ENCODE data around the gene TNFSF11.

Gene TNFSF11

DNA sequence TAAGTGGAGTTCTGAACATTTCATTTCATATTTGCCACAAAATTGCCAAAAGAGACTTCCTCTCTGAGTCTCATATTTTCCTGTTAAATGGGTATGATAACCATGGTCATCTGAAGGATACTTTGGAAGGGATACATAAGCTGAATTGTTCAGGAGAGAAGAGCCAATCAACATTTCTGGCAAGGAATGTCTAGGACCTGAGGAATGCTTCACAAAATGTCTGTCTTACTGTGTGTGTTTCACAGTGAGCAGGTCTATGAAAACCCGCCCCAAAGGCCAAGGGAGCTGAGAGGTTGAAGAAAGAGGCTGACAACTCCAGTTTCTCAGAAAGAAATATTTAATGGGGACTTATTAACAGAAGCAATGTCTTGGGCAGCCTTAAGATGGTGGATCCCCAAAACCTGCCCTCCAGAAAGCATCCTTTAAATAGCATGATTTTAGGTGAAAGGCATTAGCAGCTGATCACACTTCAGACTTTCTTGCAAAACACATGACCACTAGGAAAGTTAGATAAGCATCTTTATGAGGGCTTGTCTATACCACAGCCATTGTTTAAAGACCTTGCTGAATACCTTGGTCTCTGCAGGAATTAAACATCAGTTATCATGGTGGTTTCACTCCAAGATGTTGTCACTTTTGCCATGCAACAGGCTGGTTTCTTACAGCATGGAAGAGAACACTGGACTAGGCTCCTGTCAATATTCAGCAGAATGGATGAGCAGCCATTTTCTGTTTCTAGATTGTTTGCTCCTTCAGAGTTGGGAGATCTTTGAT lies 78.9 kb downstream of the TNFSF11 start:
- H3K27ac Mint-ChIP-seq, result no peak overlapping the region
- no peak for ATAC-seq
- peaks cover 68% of the 10 kb centered on the region for H3K27me3 Mint-ChIP-seq

DNA sequence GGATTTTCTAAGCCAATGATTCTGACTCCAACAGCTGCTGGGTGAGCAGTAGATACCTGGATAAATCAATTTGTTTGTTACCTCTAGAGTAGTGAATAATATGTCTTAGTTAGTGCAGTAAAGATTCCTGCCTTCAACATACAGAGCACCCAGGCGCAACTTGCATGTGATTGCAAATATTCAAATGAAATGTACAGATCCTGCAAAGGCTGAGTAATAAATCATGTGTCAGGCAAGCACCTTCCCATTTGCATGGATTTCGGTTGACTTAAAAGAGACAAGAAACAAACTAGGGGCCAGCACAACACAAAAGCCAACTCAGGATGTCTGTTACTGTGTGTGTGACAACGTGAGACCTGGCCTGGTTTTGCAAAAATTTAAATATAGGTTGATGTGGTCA lies 79.7 kb downstream of the TNFSF11 start:
- ATAC-seq (no peak), DNase-seq (no peak)
- H3K9me3 Mint-ChIP-seq, result no peaks in the 10 kb centered on the region
- H3K27me3 Mint-ChIP-seq, result peaks cover 77% of the 10 kb centered on the region
- no peak overlapping the region for H3K4me3 Mint-ChIP-seq
- no peaks in the 10 kb centered on the region for H3K4me1 Mint-ChIP-seq
- no peak overlapping the region for H3K27ac Mint-ChIP-seq

More for the DNA sequence above, 78.9 kb downstream of the TNFSF11 start:
- H3K4me1 Mint-ChIP-seq, result no peaks in the 10 kb centered on the region
- DNase-seq, result no peak
- H3K4me3 Mint-ChIP-seq, result no peak overlapping the region
- no peaks in the 10 kb centered on the region for H3K9me3 Mint-ChIP-seq

DNA sequence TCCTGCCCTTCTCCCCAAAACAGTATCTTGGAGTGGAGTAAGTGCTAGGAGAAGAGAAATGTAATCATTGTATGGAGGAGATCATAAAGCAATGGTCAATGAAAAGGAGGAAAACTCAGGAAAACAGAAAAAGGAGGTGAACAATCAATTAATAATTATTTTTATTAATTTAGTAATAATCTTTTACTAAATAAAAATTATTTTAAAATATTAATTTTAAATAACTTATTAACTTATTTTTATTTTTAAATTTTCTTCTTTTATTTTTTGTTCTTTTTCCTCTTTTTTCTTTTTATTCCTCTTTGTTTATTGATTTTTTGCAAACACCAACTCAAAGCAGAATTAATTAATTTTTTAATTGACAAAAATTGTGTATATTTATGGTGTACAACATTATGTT lies 80.3 kb downstream of the TNFSF11 start:
- Mint-ChIP-seq H3K27me3 (peaks cover 80% of the 10 kb centered on the region), H3K4me3 (no peak overlapping the region), H3K9me3 (no peaks in the 10 kb centered on the region), H3K4me1 (no peaks in the 10 kb centered on the region), H3K27ac (no peak overlapping the region)
- DNase-seq, result no peak
- no peak for ATAC-seq

DNA sequence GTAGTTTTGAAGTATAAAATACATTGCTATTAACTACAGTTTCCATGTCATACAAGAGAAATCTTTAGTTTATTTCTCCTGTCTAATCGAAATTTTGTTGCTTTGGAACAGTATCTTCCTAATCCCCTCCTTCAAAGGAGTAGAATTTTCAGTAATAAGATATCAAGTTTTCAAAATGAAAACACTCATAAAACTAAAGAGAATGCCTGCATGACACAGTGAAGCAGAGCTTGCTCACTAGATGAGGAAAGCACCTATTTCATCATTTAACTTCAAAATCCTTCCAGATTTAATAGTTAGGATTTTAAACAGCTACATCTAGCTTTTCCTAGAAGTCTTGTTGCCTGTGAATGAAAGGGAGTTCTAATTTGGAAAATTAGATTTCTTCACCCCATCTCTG lies 80.8 kb downstream of the TNFSF11 start:
- H3K4me1 Mint-ChIP-seq, result no peaks in the 10 kb centered on the region
- peaks cover 80% of the 10 kb centered on the region for H3K27me3 Mint-ChIP-seq
- no peaks in the 10 kb centered on the region for H3K9me3 Mint-ChIP-seq
- no peak overlapping the region for H3K27ac Mint-ChIP-seq
- no peak for DNase-seq
- H3K4me3 Mint-ChIP-seq, result no peak overlapping the region
- no peak for ATAC-seq

DNA sequence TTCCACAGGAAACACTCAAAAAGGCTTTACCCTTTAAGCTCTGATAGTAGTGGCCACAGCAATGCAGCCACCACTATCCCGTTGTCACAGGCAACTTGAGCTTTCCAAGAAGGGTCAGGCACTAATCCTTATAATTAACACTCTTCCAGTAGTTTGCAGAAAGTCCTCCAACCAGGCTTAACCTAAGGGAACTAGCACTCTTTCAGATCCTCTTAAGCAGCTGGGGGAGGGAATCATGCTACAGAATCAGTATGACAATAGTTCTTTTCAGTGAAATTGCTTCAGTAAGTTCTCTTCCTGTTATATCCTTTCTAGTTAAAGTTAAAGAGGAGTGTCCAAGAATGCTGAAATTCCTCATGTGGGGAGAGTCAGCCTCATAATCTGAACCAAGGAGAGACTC lies 82.2 kb downstream of the TNFSF11 start:
- peaks cover 73% of the 10 kb centered on the region for H3K27me3 Mint-ChIP-seq

DNA sequence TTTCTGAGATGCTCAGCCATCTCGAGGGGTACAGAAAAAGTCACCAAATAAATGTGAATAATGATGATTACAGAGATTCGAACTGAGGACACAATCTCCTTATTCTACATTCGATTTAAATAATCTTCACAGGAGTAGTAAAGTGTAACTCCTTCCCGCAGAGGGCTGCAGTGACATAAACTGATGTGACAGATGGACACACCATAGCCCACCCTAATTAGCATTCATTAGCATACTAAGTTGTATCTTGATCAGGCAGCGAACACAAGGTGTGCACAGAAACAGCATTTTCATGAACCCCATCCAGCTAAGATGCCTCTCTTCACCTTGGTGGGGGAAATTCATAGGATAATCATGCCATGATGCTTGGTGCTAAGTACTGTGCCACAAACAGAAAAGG lies 83.0 kb downstream of the TNFSF11 start:
- no peaks in the 10 kb centered on the region for H3K9me3 Mint-ChIP-seq
- no peak overlapping the region for H3K27ac Mint-ChIP-seq
- peaks cover 69% of the 10 kb centered on the region for H3K27me3 Mint-ChIP-seq
- H3K4me1 Mint-ChIP-seq, result no peaks in the 10 kb centered on the region
- ATAC-seq (no peak), DNase-seq (no peak)
- H3K4me3 Mint-ChIP-seq, result no peak overlapping the region

More for the DNA sequence above, 82.2 kb downstream of the TNFSF11 start:
- H3K4me1 Mint-ChIP-seq, result no peaks in the 10 kb centered on the region
- H3K4me3 Mint-ChIP-seq, result no peak overlapping the region
- no peak overlapping the region for H3K27ac Mint-ChIP-seq
- no peaks in the 10 kb centered on the region for H3K9me3 Mint-ChIP-seq
- DNase-seq (no peak), ATAC-seq (no peak)
